HepG2 (cell line): ENCODE measurements around the gene SKP2. TPM values are rescaled to one million over a fixed set of nuclear protein-coding genes. Genes with fewer than 3 reads are reported as not detected.

Experiments used
- CENPX ChIP-seq: sonication (generic); formaldehyde crosslinking; IDR thresholded peaks from 2 replicates; pipeline ENCODE4 v1.9.0; 2021; ENCODE audit warnings: mild to moderate bottlenecking, missing genetic modification reagents, moderate library complexity
- CSRNP2 ChIP-seq: sonication (generic); formaldehyde crosslinking; conservative IDR thresholded peaks from 2 replicates; pipeline ENCODE4 v1.8.0; 2022; ENCODE audit warnings: low read depth, missing genetic modification reagents
- FOXK2 ChIP-seq: fragments of 450-650 bp; IDR thresholded peaks from 2 replicates; pipeline ENCODE4 v1.6.1; 2016
- KLF13 ChIP-seq: sonication (generic); formaldehyde crosslinking; IDR thresholded peaks from 2 replicates; pipeline ENCODE4 v1.4.0; 2020; ENCODE audit warnings: mild to moderate bottlenecking, missing genetic modification reagents
- NFKB2 ChIP-seq: sonication (generic); formaldehyde crosslinking; IDR thresholded peaks from 2 replicates; pipeline ENCODE4 v1.4.0; 2020; ENCODE audit warnings: missing genetic modification reagents, borderline replicate concordance
- ZNF30 ChIP-seq: sonication (generic); formaldehyde crosslinking; IDR thresholded peaks from 2 replicates; pipeline ENCODE4 v1.5.0; 2020; ENCODE audit warnings: mild to moderate bottlenecking, missing genetic modification reagents
- ZNF687 ChIP-seq: sonication (generic); formaldehyde crosslinking; IDR thresholded peaks from 2 replicates; pipeline ENCODE4 v1.5.1; 2020; ENCODE audit warnings: mild to moderate bottlenecking, missing genetic modification reagents, moderate library complexity
- ZNF768 ChIP-seq: sonication (generic); formaldehyde crosslinking; IDR thresholded peaks from 2 replicates; pipeline ENCODE4 v1.4.0; 2020; ENCODE audit warnings: missing genetic modification reagents
- ZNF878 ChIP-seq: sonication (generic); formaldehyde crosslinking; IDR thresholded peaks from 2 replicates; pipeline ENCODE4 v1.8.1; 2023; ENCODE audit warnings: mild to moderate bottlenecking, missing genetic modification reagents, moderate library complexity
- polyA plus RNA-seq, 8 experiments: library from polyadenylated mRNA; depleted of rRNA in 3 of 8; stranded (reverse) in 7 of 8; unstranded in 1 of 8; fragments of >200 nt; fragmentation: Illumina TruSeq in 4 of 8; extraction: Trizol in 4 of 8; gene quantifications; 2 replicates each; pipeline versions ENCODE4 v1.2.1 to v1.2.3, GENCODE V29; 2011 to 2016; ENCODE audit warnings: low read depth in 4 of 8, missing spikeins in 1 of 8, mixed read lengths in 1 of 8; ENCODE audit not compliant: insufficient read depth in 1 of 8
- total RNA-seq, 5 experiments: library from RNA; depleted of rRNA; stranded (reverse); fragments of >200 nt; fragmentation: Illumina TruSeq; extraction: Trizol; gene quantifications; 2 replicates each; pipeline ENCODE4 v1.2.3, GENCODE V29; 2016; ENCODE audit warnings: low read depth in 1 of 5
- TF ChIP-seq, protein P1 (sequence below): conservative IDR thresholded peaks from 2 replicates; pipeline ENCODE4 v1.6.1; 2018; ENCODE audit warnings: missing genetic modification reagents

SKP2 gene
- total and polyA plus RNA-seq, 2 of the 13 experiments (the other 11 are each of a cell fraction or from before 2014, with no cell fraction given): 29.6 to 84.1 TPM

- TF ChIP-seq, protein P1, sequence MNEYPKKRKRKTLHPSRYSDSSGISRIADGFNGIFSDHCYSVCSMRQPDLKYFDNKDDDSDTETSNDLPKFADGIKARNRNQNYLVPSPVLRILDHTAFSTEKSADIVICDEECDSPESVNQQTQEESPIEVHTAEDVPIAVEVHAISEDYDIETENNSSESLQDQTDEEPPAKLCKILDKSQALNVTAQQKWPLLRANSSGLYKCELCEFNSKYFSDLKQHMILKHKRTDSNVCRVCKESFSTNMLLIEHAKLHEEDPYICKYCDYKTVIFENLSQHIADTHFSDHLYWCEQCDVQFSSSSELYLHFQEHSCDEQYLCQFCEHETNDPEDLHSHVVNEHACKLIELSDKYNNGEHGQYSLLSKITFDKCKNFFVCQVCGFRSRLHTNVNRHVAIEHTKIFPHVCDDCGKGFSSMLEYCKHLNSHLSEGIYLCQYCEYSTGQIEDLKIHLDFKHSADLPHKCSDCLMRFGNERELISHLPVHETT (CRISPR knock-in tag): no peak
- no peak for TF ChIP-seq ZNF30
- TF ChIP-seq KLF13 (CRISPR knock-in tag): no peak
- TF ChIP-seq CENPX: no peak
- no peak for TF ChIP-seq ZNF687
- TF ChIP-seq ZNF768 (CRISPR knock-in tag): no peak
- TF ChIP-seq CSRNP2 (CRISPR knock-in tag): no peak
- TF ChIP-seq FOXK2: no peak
- TF ChIP-seq ZNF878 (CRISPR knock-in tag): no peak
- no peak for TF ChIP-seq NFKB2
Measured at GRCh38 chr5:36178524-36178890, 26.6 kb downstream of the SKP2 start (continued).
